HS-5 (cell line): ENCODE data around the gene KCNMA1.
A peak's percentile ranks its signal among the peaks of the same experiment; 100 is the strongest.

Experiments
- DNase-seq: peaks from one replicate; pipeline ENCODE4 v3.0.0-alpha.2; 2012; ENCODE audit warnings: low read depth

The KCNMA1 gene

DNA sequence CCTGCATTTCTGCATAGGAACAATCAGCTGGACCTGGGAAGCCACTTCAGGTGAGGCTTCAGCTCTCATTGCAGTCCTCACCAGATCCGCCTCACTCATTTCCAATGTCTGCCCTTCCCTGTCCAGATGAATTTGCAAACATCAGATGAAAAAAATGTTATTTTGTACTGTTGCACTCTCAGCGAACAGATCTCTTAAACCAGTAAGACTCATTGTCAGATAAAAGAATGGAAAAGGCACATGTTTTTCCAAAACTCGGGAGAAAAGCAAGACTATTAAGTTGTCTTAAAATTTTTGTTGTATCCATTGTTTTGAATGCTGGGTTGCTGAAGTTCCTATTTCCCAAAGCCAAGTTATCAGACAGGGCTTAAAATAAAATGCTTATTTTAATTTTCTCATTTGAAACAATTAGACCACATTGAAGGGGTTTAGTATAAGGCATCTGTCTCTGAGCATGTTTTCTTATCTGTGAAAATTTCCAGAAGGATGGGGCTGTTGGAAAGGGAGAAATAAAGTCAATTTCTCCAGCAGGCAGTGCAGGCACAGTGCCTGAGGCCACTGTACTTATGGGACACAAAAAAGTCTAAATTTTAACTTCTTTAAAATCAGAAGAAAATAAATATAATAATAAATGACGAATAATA lies 396.8 kb downstream of the KCNMA1 start:
- no peak for DNase-seq

GRCh38 chr10:77240041-77240652 lies 397.5 kb downstream of the KCNMA1 start:
- no peak for DNase-seq

DNA sequence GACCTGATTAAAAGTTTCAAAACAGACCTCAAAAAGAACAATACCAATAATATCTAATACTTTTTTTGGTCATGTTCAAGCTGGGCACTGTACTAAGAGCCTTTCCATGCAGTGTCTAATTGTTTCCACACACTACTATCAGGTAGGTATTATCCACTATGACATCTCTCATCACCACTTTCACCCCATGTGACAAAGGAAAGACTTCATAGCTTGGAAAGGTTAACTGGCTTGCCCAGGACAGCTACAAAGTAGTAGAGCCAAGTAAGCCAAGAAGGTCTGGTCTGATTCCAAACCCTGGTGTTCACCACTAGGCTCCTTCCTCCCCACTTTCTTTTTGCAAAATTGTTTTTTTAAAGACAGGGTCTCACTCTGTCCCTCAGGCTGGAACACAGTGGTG lies 400.5 kb downstream of the KCNMA1 start:
- DNase-seq, result no peak

GRCh38 chr10:77236700-77237099 lies 400.9 kb downstream of the KCNMA1 start:
- DNase-seq, result no peak

DNA sequence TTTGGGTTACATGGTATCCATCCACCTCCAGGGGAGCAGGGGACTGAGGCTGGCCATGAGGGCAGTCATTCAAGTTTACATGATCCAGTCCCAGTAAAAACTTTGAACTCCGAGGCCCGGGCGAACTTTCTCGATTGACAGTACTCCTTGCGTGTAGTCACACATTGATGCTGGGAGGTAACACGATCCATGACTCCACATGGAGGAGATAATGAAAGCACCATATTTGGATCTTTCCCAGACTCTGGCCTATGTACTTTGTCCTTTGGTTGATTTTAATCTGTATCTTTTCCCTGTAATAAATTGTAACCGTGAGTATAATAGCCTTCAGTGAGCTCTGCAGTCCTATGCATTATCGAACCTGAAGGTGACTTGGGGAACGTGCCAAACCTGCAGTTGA lies 401.6 kb downstream of the KCNMA1 start:
- no peak for DNase-seq

DNA sequence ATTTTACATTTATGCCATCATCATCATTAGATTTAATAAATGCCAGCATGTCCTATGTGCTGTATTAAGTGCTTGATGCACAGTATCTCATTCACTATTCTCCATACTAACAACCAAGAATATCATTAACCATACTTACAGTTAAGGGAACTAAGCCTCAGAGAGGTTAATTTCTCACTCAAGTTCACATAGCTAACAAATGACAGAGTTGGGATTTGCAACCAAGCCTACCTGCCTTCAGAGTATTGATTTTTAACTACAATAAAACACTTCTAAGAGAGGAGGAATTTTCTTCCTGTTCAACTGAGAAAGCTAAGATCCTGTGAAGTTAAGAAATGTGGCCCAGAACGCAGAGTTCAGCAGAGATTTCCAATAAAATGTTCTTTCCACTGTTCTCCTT lies 403.0 kb downstream of the KCNMA1 start:
- no peak for DNase-seq

DNA sequence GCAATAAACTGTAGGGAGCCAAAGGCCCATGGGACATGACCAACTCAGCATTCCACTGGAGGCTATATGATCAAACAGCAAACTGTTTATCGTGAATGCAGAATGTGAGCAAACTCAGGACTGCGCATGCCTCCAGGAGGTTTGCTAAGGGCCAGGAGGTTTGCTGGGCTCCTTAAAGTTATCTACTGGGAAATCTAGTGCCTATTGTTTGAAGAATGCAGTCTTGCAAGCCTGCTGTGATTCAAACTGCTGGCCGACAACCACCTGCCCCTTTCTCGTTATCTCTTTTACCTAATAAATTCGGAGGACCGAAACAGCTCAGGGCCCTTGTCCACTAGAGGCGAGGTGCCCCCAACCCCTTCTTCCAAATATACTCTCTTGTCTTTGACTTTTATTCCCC lies 404.1 kb downstream of the KCNMA1 start:
- DNase-seq, result no peak

DNA sequence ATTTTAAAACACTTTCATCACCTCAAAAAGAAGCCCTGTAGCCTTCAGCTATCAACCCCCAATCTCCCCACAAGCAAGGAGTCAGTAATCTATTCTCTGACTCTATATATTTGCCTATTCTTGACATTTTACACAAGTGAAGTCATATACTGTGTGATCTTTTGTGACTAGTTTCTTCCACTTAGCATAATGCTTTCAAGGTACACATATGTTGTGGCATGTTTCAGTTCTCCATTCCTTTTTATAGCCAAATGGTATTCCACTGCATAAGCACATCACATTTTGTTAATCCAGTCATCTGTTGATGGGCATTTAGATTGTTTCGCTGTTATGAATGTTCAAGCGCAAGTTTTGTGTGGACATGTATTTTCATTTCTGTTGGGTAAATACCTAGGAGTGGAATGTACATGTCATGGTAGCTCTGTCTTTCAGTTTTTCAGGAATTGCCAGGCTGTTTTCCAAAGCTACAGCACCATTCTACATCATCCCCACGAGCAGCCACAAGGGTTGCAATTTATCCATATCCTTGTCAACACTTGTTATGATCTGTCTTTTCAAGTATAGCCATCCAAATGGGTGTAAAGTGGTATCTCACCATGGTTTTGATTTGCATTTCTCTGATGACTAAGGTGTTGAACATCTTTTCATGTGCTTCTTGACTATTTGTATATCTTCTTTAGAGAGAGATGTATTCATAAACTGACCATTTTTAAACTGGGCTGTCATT lies 405.6 kb downstream of the KCNMA1 start:
- DNase-seq, result no peak

DNA sequence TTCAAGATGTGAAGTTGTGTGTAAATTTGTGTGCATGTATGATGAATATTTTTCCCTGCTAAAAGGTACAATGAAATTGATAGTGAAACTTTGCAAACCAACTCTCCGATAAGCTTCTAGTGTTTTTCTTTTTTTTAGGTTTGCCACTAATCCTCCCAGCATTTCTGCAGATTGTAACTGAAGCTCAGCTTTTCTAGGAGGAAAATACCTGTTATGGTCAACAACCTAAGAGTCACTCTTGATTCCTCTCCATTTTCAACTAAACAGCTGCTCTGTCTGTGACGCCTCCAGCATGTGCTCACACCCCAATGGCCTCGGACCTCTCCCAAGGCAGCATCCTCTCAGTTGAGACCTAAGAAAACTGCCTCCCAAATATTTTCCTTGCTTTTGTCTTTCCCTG lies 406.2 kb downstream of the KCNMA1 start:
- no peak for DNase-seq

GRCh38 chr10:77230194-77230593 lies 407.4 kb downstream of the KCNMA1 start:
- peak; percentile 51 for DNase-seq

DNA sequence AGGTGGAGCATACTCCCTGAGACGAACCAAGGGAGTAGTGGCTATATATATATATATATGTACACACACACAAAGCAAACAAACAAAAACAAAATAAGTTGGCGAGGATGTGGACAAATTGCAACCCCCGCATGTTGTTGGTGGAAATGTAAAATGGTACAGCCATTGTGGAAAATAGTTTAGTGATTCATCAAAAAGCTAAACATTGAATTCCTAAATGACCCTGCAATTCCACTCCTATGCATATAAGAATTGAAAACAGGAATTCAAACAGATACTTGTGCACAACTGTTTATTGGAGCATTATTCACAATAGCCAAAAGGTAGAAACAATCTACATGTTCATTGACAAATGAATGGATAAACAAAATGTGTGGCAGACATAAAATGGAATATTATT lies 407.9 kb downstream of the KCNMA1 start:
- no peak for DNase-seq

DNA sequence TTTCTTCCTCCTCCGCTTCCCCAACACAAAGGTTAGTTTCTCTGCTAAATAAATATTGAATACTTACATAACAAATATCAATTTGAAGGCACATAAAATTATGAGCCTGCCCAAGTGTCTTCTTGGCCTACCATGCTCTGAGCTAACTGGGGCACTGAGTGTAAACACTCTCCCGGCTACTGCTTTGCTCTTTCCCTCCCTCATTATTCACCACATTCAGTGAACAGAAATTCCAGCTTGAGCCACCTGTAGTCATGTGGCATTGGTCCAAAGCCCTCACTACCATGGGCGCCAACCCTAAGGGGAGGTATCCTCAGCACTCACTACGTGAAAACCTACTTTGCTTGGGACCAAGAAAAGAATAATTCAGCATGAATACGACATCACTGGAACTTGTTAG lies 409.0 kb downstream of the KCNMA1 start:
- no peak for DNase-seq

DNA sequence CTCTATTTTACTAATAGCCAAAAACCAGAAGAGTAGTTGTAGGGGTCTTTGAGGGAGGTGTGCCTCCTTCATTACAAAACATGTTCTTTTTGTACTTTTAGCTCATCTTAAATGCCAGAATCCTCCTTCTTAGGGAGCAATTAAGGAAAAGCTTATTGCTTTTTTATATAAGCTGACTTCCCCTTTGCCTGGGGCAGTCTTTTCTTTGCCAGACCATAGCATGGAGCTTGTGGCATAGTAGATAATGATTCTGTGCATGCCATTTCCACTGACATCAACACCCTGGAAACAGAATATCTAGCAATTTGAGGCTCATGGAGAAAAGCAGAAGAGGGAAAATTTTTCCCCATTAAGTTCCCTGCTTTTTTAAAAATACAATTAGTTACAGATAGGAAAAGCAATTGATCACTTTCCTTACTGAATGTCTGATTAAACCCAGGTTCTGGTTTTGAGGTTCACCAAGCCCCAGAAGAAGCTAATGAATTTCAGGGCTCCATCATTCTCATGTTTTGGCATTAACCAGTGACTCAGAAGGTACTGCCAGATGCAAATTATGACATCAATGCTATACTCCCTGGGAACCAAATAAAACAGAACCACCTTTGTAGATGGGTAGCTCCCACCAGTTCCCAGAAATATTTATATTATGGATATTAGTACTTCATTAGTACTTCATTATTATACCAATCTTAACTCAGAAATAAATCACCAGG lies 410.6 kb downstream of the KCNMA1 start:
- DNase-seq, result no peak

GRCh38 chr10:77226452-77226851 lies 411.2 kb downstream of the KCNMA1 start:
- no peak for DNase-seq

DNA sequence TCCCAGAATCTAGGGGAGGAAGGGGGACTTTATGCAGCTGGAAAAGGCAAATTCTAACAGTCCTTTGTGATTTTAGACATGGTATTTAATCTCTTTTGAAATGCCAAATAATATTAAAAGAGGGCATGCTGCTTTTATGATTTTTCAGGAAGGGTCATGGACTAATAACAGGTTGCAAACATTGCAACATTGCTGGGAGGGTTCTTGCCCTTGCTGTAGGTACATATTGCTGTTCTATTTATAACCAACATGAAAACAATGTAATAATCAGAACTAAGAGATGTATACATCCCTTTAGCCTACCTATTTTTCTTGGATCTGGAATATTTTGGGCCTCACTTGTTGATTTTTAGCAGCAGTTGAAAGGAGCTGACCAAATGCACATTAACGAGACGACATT lies 411.6 kb downstream of the KCNMA1 start:
- DNase-seq, result no peak

DNA sequence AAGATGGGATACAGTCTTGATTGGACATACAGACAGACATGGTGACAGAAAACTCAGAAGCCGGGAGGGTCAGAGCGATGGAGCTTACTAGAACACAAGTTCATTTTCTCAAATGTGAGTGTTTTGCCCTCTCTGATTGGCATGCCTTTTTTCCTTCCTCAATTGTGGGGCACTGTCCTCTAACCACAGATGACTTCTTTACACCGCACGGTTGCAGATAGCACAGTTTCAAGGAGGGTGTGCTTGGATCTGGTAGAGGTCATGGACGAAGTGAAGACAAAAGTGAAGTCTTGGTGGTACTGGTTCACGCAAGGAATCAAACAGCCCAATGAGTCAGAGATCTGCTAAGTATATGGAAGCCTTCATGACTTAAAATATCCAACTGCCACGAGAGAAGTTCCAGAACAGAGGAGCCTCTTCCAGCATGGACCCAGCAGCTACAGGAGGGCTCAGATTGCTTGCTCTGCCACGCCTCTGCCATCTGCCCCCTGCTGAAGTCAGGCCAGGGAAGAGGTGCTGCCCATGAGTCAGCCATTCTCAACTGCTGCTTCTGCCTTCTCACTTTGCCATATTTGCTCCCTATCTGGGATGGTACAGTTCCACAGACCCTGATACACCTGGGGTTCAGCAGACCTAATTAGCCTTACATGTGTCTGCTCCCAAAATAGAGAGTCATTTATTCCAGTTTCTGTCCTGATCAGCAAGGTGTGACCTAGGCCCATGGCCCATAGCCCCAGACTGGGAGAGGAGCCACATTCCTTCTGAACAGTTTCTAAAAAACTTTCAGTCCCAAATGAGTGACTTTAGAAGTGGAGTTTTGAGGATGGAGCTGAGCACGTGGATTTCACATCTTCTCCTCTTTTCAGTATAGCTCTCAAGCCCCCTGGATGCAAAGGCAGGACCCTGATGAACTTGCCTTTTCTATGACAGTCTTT lies 413.8 kb downstream of the KCNMA1 start:
- DNase-seq, result no peak

DNA sequence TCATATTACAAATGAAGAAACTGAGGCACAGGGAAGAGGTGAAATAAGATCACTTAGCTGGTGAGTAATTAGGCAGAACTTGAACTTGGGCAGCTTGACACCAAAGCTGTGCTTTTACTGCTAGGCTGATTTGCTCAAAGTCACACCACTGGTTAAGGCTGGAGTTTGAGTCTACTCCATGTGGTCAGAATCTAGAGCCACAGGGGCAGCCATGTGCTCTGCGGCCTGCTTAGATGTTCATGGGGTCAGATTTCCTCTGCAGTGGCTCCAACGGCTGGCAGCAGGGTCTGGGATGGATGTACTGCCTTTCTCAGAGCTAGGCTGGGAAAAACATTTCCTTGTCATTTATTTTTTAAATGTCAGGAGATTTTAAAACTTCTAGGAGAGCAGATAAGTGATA lies 417.5 kb downstream of the KCNMA1 start:
- no peak for DNase-seq

DNA sequence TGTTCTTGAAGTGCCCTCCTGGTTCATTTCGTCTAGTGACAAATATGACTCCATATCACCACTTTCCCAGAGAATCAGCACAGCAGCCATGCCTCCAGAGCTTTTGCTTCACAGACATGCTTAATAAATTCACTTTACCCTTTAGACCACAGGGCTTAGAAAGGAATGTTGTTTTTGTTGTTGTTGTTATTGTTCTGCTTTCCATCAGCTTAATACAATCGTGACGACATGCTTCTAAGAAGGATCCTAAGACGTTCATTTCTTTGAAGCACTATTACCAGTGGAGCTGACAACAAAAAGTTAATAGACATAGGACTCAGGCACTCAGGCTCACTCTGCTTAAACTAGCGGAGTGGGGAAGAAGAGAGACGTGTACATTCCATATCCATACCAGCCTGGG lies 418.6 kb downstream of the KCNMA1 start:
- no peak for DNase-seq

- DNase-seq, result no peak
These were observed 422.8 kb downstream of the KCNMA1 start for GRCh38 chr10:77214799-77215198.

DNA sequence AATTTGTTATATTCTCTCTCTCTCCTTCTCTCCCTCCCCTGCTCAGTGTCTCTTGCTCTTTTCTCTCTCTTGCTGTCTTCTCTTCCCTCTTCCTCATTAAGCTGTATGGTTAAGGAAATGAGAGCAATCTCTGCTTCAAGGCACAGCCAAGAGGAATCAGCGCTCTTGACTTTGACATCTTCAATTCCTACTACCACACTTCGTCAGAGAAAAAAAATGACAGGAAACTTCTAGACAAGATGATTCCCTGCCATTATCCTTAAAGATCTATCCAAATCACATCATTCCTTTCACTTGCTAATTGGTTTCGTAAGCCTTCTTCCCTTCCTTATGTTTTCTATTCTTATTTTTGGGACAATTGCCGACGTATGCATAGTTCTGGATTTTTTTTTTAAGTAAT lies 425.0 kb downstream of the KCNMA1 start:
- DNase-seq, result no peak

- DNase-seq, result no peak
These were observed 427.0 kb downstream of the KCNMA1 start for GRCh38 chr10:77210645-77211044.
